Spleen (tissue), 11 donors: ENCODE results near the gene XAGE1B. TPM values are rescaled to one million over a fixed set of nuclear protein-coding genes. Genes with fewer than 3 reads are reported as not detected.
A peak's percentile ranks its signal among the peaks of the same experiment; 100 is the strongest.
"Not testable (repeated sequence)": the region's sequence is repeated elsewhere in the genome, so short reads cannot be mapped to it uniquely, and the experiment has no call there.

Experiments used
- DNase-seq: peaks from one replicate; pipeline ENCODE4 v3.0.0-alpha.2; 2020
- H3K27ac ChIP-seq, 8 donors: fragments of 200-600 bp; sonication (generic) in 7 of 8; 1 replicate in 4 of 8; 2 replicates in 4 of 8; pipeline versions ENCODE4 v1.5.0 to v1.8.0; 2016 to 2021; ENCODE audit warnings: inconsistent platforms in 4 of 8, mild to moderate bottlenecking in 4 of 8, moderate library complexity in 1 of 8
- H3K27me3 ChIP-seq, 7 donors: fragments of 200-600 bp; sonication (generic) in 6 of 7; replicated peaks in 1 of 7; 1 replicate in 4 of 7; 2 replicates in 3 of 7; pipeline versions ENCODE4 v1.5.0 to v1.8.0; 2016 to 2021; ENCODE audit warnings: inconsistent platforms in 3 of 7, mild to moderate bottlenecking in 1 of 7
- H3K36me3 ChIP-seq, 6 donors: fragments of 200-600 bp; sonication (generic) in 5 of 6; 1 replicate in 4 of 6; 2 replicates in 2 of 6; pipeline versions ENCODE4 v1.5.0 to v1.8.0; 2016 to 2021; ENCODE audit warnings: inconsistent platforms in 2 of 6
- H3K4me1 ChIP-seq, 6 donors: fragments of 200-600 bp; sonication (generic) in 5 of 6; 1 replicate in 3 of 6; 2 replicates in 3 of 6; pipeline versions ENCODE4 v1.5.0 to v1.8.0; 2016 to 2021; ENCODE audit warnings: inconsistent platforms in 3 of 6
- H3K4me3 ChIP-seq, 8 donors: fragments of 200-600 bp; sonication (generic) in 7 of 8; 1 replicate in 4 of 8; 2 replicates in 4 of 8; pipeline versions ENCODE4 v1.5.0 to v1.8.0; 2016 to 2021; ENCODE audit warnings: inconsistent platforms in 4 of 8, mild to moderate bottlenecking in 4 of 8, moderate library complexity in 2 of 8
- H3K9me3 ChIP-seq, 8 donors: fragments of 200-600 bp; sonication (generic) in 7 of 8; 1 replicate in 4 of 8; 2 replicates in 4 of 8; pipeline versions ENCODE4 v1.5.0 to v1.8.0; 2016 to 2021; ENCODE audit warnings: inconsistent platforms in 4 of 8
- CTCF ChIP-seq, 11 experiments: fragments of 200-600 bp in 7 of 11; fragments of 450-650 bp in 4 of 11; sonication (generic) in 4 of 11; IDR thresholded peaks in 8 of 11; conservative IDR thresholded peaks in 3 of 11; 1 replicate in 7 of 11; 2 replicates in 4 of 11; pipeline versions ENCODE4 v1.4.0 to v1.8.0; 2016 to 2021; ENCODE audit warnings: antibody characterized with exemption in 11 of 11, inconsistent platforms in 4 of 11, mild to moderate bottlenecking in 1 of 11
- POLR2A ChIP-seq, 3 donors: fragments of 450-650 bp; IDR thresholded peaks; one replicate each; pipeline ENCODE4 v1.5.1; 2017; ENCODE audit warnings: antibody characterized with exemption in 3 of 3, mild to moderate bottlenecking in 1 of 3
- POLR2AphosphoS5 ChIP-seq, 3 donors: sonication (generic); formaldehyde crosslinking; IDR thresholded peaks; one replicate each; pipeline ENCODE4 v1.5.1; 2017; ENCODE audit warnings: antibody characterized with exemption in 3 of 3
- WGBS, 5 donors: extraction: QIAGEN DNeasy Blood & Tissue Kit in 3 of 5; methylation state at CpG; one replicate each; pipeline versions ENCODE4 v1.1.5 to v1.1.7; 2013 to 2018; 5-methylcytosine and 5-hydroxymethylcytosine counted together
- intact Hi-C: fragments of 100-400 bp; cut with DNase I; formaldehyde crosslinking; loops from one replicate; pipeline ENCODE4 v1.15.0; 2023; ENCODE audit warnings: low total_unique reads
- polyA plus RNA-seq, 3 donors: library from polyadenylated mRNA; stranded (reverse); fragments of 200-250 nt; gene quantifications; one replicate each; pipeline ENCODE4 v1.2.1, GENCODE V29; 2013
- total RNA-seq, 7 donors: library from RNA; depleted of rRNA in 3 of 7; stranded (reverse); fragments of >200 nt in 3 of 7; fragmentation: NEBNext Ultra II Directional in 4 of 7; extraction: Animal tissue kit (Norgen Biotek cat#: 25700) in 4 of 7; gene quantifications; one replicate each; pipeline versions ENCODE4 v1.1.0 to v1.2.1, GENCODE V29; 2016 to 2021
- donor health status: healthy with polysubstance abuse.
- donor health status: DM: no; HTN: no; CAD: no; lungs with moderate emphysema.
- donor health status: DM: no; HTN: no; CAD: no.
- donor health status: Bipolar disorder and iron deficiency.
- donor health status: healthy.
- donor health status: DM: no; HTN: no; CAD: no.
- donor health status: DM: yes; HTN: yes; CAD: no.

Gene XAGE1B
- total and polyA plus RNA-seq, 10 donors = 0.46 to 0.50 TPM; not detected in 8

GRCh38 chrX:52509916-52510315 lies 6.9 kb downstream of the XAGE1B start:
- intact Hi-C loops = no loop called here
- H3K27me3 ChIP-seq = peaks cover 0 to 8% (median 0%) of the 10 kb centered on the region in 7 donors
- H3K9me3 ChIP-seq = no peaks in the 10 kb centered on the region
- no peak overlapping the region for H3K4me3 ChIP-seq
- 55 to 67% (median 64%) methylated on average over 6 of the region's 6 CpGs for WGBS, 5 donors
- H3K4me1 ChIP-seq = no peaks in the 10 kb centered on the region
- no peak overlapping the region for H3K27ac ChIP-seq
- DNase-seq = no peak
- H3K36me3 ChIP-seq = no peaks in the 10 kb centered on the region
- TF ChIP-seq CTCF (IDR thresholded peaks at IDR 0.05 in 8 of 11, conservative IDR thresholded peaks at IDR 0.05 in 3 of 11) = no peak
- no peak for TF ChIP-seq POLR2AphosphoS5 (IDR thresholded peaks at IDR 0.05)
- no peak for TF ChIP-seq POLR2A (IDR thresholded peaks at IDR 0.05)

- no peak overlapping the region for H3K4me3 ChIP-seq
- no peak for DNase-seq
- no peaks in the 10 kb centered on the region for H3K9me3 ChIP-seq
- H3K27me3 ChIP-seq = peaks cover 0 to 8% (median 0%) of the 10 kb centered on the region in 7 donors
- intact Hi-C loops = no loop called here
- H3K36me3 ChIP-seq = no peaks in the 10 kb centered on the region
- H3K4me1 ChIP-seq = no peaks in the 10 kb centered on the region
- no peak for TF ChIP-seq CTCF (IDR thresholded peaks at IDR 0.05 in 8 of 11, conservative IDR thresholded peaks at IDR 0.05 in 3 of 11)
- no peak for TF ChIP-seq POLR2A (IDR thresholded peaks at IDR 0.05)
- TF ChIP-seq POLR2AphosphoS5 (IDR thresholded peaks at IDR 0.05) = no peak
- WGBS, 5 donors = 65 to 90% (median 80%) methylated on average over 3 of the region's 3 CpGs
- H3K27ac ChIP-seq = no peak overlapping the region
Observed at GRCh38 chrX:52507331-52507730, 9.5 kb downstream of the XAGE1B start.

- Histone ChIP-seq H3K4me1 (no peaks in the 10 kb centered on the region), H3K36me3 (no peaks in the 10 kb centered on the region), H3K9me3 (no peaks in the 10 kb centered on the region), H3K27ac (no peak overlapping the region), H3K27me3 (peaks cover 0 to 8% (median 0%) of the 10 kb centered on the region in 7 donors), H3K4me3 (no peak overlapping the region)
- intact Hi-C loops = no loop called here
- TF ChIP-seq POLR2AphosphoS5 (IDR thresholded peaks at IDR 0.05) (no peak), POLR2A (IDR thresholded peaks at IDR 0.05) (no peak), CTCF (IDR thresholded peaks at IDR 0.05 in 8 of 11, conservative IDR thresholded peaks at IDR 0.05 in 3 of 11) (no peak)
- DNase-seq = peak; percentile 16
- WGBS, 5 donors = 72 to 91% (median 85%) methylated on average over 4 of the region's 4 CpGs
Observed at GRCh38 chrX:52504551-52504950, 12.3 kb downstream of the XAGE1B start.

- DNase-seq, H3K27ac ChIP-seq, H3K36me3 ChIP-seq, H3K9me3 ChIP-seq, H3K4me3 ChIP-seq, H3K27me3 ChIP-seq, intact Hi-C loops, H3K4me1 ChIP-seq: not testable (repeated sequence)
- no CpG with 5 or more reads among the region's 6 CpGs for WGBS, 5 donors
Observed at GRCh38 chrX:52501362-52501761, 15.5 kb downstream of the XAGE1B start.

GRCh38 chrX:52496419-52496772 lies 20.5 kb downstream of the XAGE1B start:
- DNase-seq, H3K36me3 ChIP-seq, intact Hi-C loops, H3K27me3 ChIP-seq, H3K27ac ChIP-seq, H3K9me3 ChIP-seq, H3K4me1 ChIP-seq, H3K4me3 ChIP-seq: not testable (repeated sequence)
- no CpG with 5 or more reads among the region's 5 CpGs for WGBS, 5 donors

GRCh38 chrX:52495545-52496418 lies 21.1 kb downstream of the XAGE1B start, which contains the start of gene XAGE1A:
TSS of gene XAGE1A (plus strand) at chrX:52495808. CDS start at chrX:52497362, 1,554 bp downstream.
- H3K4me3 ChIP-seq, DNase-seq, intact Hi-C loops, H3K4me1 ChIP-seq, H3K27ac ChIP-seq, H3K9me3 ChIP-seq, H3K27me3 ChIP-seq, H3K36me3 ChIP-seq: not testable (repeated sequence)
- no CpG with 5 or more reads among the region's 41 CpGs for WGBS, 5 donors

GRCh38 chrX:52471301-52471700 lies 45.6 kb downstream of the XAGE1B start:
- H3K27ac ChIP-seq, H3K4me3 ChIP-seq, H3K4me1 ChIP-seq, DNase-seq, H3K9me3 ChIP-seq, H3K27me3 ChIP-seq, intact Hi-C loops, H3K36me3 ChIP-seq: not testable (repeated sequence)
- 25 to 60% (median 47%) methylated on average over 1 of the region's 1 CpG for WGBS, 5 donors
